GM23338 (cell line): Measurements from ENCODE around the gene SLC30A7. TPM values are rescaled to one million over a fixed set of nuclear protein-coding genes. Genes with fewer than 3 reads are reported as not detected.

Experiments used
- ATAC-seq: fragments of 200-7000 bp; cut with Tn5 transposase; 3 replicates; pipeline ENCODE4 v1.9.1; 2020
- DNase-seq: peaks from one replicate; pipeline ENCODE4 v3.0.0-alpha.2; 2015; ENCODE audit warnings: low spot score
- H2AFZ ChIP-seq: fragments of 200-600 bp; sonication (generic); 2 replicates; pipeline ENCODE4 v1.8.0; 2016; ENCODE audit warnings: antibody characterized with exemption, mild to moderate bottlenecking, moderate library complexity
- H3F3A ChIP-seq: fragments of 200-600 bp; sonication (generic); replicated peaks from 2 replicates; pipeline ENCODE4 v1.8.0; 2017; ENCODE audit warnings: antibody characterized with exemption, mixed run types, low read depth
- H3K27ac ChIP-seq: fragments of 200-600 bp; sonication (generic); 2 replicates; pipeline ENCODE4 v1.6.1; 2016; ENCODE audit warnings: low read depth
- H3K27me3 ChIP-seq: fragments of 200-600 bp; sonication (generic); 2 replicates; pipeline ENCODE4 v1.8.0; 2016; ENCODE audit warnings: mild to moderate bottlenecking, mixed run types, moderate library complexity; ENCODE audit not compliant: insufficient read depth
- H3K36me3 ChIP-seq: fragments of 200-600 bp; sonication (generic); 2 replicates; pipeline ENCODE4 v1.8.0; 2016; ENCODE audit warnings: mild to moderate bottlenecking; ENCODE audit not compliant: insufficient read depth
- H3K4me1 ChIP-seq: fragments of 200-600 bp; sonication (generic); 2 replicates; pipeline ENCODE4 v1.8.0; 2016; ENCODE audit warnings: mild to moderate bottlenecking, moderate library complexity; ENCODE audit not compliant: insufficient read depth
- H3K4me2 ChIP-seq: fragments of 200-600 bp; sonication (generic); 2 replicates; pipeline ENCODE4 v1.7.1; 2017; ENCODE audit warnings: mixed run types
- H3K4me3 ChIP-seq: fragments of 200-600 bp; sonication (generic); 2 replicates; pipeline ENCODE4 v1.6.1; 2016; ENCODE audit warnings: mixed run types
- H3K79me2 ChIP-seq: fragments of 200-600 bp; sonication (generic); replicated peaks from 2 replicates; pipeline ENCODE4 v1.8.0; 2017; ENCODE audit warnings: mild to moderate bottlenecking; ENCODE audit not compliant: insufficient read depth
- H3K9me2 ChIP-seq: fragments of 200-600 bp; sonication (generic); 2 replicates; pipeline ENCODE4 v1.8.0; 2017; ENCODE audit not compliant: insufficient read depth
- H4K20me1 ChIP-seq: fragments of 200-600 bp; sonication (generic); replicated peaks from 2 replicates; pipeline ENCODE4 v1.8.0; 2017; ENCODE audit warnings: mild to moderate bottlenecking; ENCODE audit not compliant: insufficient read depth
- H3K27ac Mint-ChIP-seq: 2 replicates; pipeline ENCODE4 v1.8.0; 2020; ENCODE audit warnings: inconsistent platforms, mild to moderate bottlenecking, moderate library complexity, mixed read lengths
- H3K27me3 Mint-ChIP-seq: 3 replicates; pipeline ENCODE4 v1.8.0; 2022; ENCODE audit warnings: low read depth, mild to moderate bottlenecking, moderate library complexity, mixed read lengths, inconsistent platforms; ENCODE audit not compliant: insufficient read depth, poor library complexity
- H3K36me3 Mint-ChIP-seq: 3 replicates; pipeline ENCODE4 v1.8.0; 2021; ENCODE audit warnings: low read depth, mild to moderate bottlenecking, inconsistent platforms, moderate library complexity, mixed read lengths
- H3K4me1 Mint-ChIP-seq: 3 replicates; pipeline ENCODE4 v1.8.0; 2020; ENCODE audit warnings: mild to moderate bottlenecking, inconsistent platforms, mixed read lengths
- H3K4me3 Mint-ChIP-seq: 3 replicates; pipeline ENCODE4 v1.8.0; 2021; ENCODE audit warnings: moderate library complexity, mild to moderate bottlenecking, inconsistent platforms, mixed read lengths
- H3K9me3 Mint-ChIP-seq: 3 replicates; pipeline ENCODE4 v1.8.0; 2020; ENCODE audit warnings: moderate library complexity, mild to moderate bottlenecking, inconsistent platforms, mixed read lengths
- EZH2 ChIP-seq: fragments of 200-600 bp; sonication (generic); IDR thresholded peaks from one replicate; pipeline ENCODE4 v1.8.0; 2017; ENCODE audit warnings: antibody characterized with exemption, mild to moderate bottlenecking, low read depth; ENCODE audit not compliant: unreplicated experiment
- JUNB ChIP-seq: IDR thresholded peaks from one replicate; pipeline ENCODE4 v1.6.1; 2016; ENCODE audit warnings: antibody characterized with exemption; ENCODE audit not compliant: unreplicated experiment
- NANOG ChIP-seq: IDR thresholded peaks from 2 replicates; pipeline ENCODE4 v1.6.1; 2016; ENCODE audit warnings: antibody characterized with exemption, borderline replicate concordance
- STAT1 ChIP-seq: IDR thresholded peaks from one replicate; pipeline ENCODE4 v1.6.1; 2016; ENCODE audit warnings: antibody characterized with exemption; ENCODE audit not compliant: unreplicated experiment
- ZNF114 ChIP-seq: fragments of 250-450 bp; sonication (Bioruptor Pico); IDR thresholded peaks from 2 replicates; pipeline ENCODE4 v1.5.0; 2020; ENCODE audit warnings: mild to moderate bottlenecking, moderate library complexity
- ZNF331 ChIP-seq: fragments of 250-450 bp; sonication (Bioruptor Pico); IDR thresholded peaks from 2 replicates; pipeline ENCODE4 v1.5.0; 2020; ENCODE audit warnings: low read depth, mild to moderate bottlenecking, moderate library complexity
- polyA plus RNA-seq: library from polyadenylated mRNA; unstranded; fragments of >200 nt; fragmentation: Nextera tagmentation; extraction: Ambion mirVana; gene quantifications from 2 replicates; pipeline ENCODE4 v1.2.1, GENCODE V29; 2016
- total RNA-seq: library from RNA; depleted of rRNA; stranded (reverse); fragments of >200 nt; shearing (Covaris generic); gene quantifications from 2 replicates; pipeline ENCODE4 v1.2.3, GENCODE V29; 2014
- TF ChIP-seq, protein P1 (sequence below), 2 experiments: fragments of 200-600 bp in 1 of 2; sonication (generic) in 1 of 2; conservative IDR thresholded peaks; 2 replicates each; pipeline versions ENCODE4 v1.5.1 to v1.6.1; 2016 to 2017; ENCODE audit warnings: antibody characterized with exemption in 2 of 2, low read depth in 2 of 2, mild to moderate bottlenecking in 2 of 2, moderate library complexity in 1 of 2
- TF ChIP-seq, protein P2 (sequence below): fragments of 250-450 bp; sonication (Bioruptor Pico); IDR thresholded peaks from 2 replicates; pipeline ENCODE4 v1.5.0; 2020; ENCODE audit warnings: mild to moderate bottlenecking, moderate library complexity
- TF ChIP-seq, protein P3 (sequence below): IDR thresholded peaks from one replicate; pipeline ENCODE4 v1.6.1; 2018; ENCODE audit warnings: antibody characterized with exemption; ENCODE audit not compliant: unreplicated experiment
- TF ChIP-seq, protein P4 (sequence below): IDR thresholded peaks from 2 replicates; pipeline ENCODE4 v1.6.1; 2016; ENCODE audit warnings: antibody characterized with exemption

Gene SLC30A7
- total and polyA plus RNA-seq, 2 experiments from 2014 or later = 9.8 to 25.1 TPM

GRCh38 chr1:101026430-101026788 lies 130.5 kb downstream of the SLC30A7 start:
- peak overlapping the region; percentile 85 for H3K4me2 ChIP-seq
- H3K9me2 ChIP-seq = no peaks in the 10 kb centered on the region
- H2AFZ ChIP-seq = peak overlapping the region; percentile 94
- no peak for ATAC-seq
- no peaks in the 10 kb centered on the region for H3K36me3 ChIP-seq
- H3K4me3 Mint-ChIP-seq = peak overlapping the region; percentile 98
- TF ChIP-seq, protein P1, sequence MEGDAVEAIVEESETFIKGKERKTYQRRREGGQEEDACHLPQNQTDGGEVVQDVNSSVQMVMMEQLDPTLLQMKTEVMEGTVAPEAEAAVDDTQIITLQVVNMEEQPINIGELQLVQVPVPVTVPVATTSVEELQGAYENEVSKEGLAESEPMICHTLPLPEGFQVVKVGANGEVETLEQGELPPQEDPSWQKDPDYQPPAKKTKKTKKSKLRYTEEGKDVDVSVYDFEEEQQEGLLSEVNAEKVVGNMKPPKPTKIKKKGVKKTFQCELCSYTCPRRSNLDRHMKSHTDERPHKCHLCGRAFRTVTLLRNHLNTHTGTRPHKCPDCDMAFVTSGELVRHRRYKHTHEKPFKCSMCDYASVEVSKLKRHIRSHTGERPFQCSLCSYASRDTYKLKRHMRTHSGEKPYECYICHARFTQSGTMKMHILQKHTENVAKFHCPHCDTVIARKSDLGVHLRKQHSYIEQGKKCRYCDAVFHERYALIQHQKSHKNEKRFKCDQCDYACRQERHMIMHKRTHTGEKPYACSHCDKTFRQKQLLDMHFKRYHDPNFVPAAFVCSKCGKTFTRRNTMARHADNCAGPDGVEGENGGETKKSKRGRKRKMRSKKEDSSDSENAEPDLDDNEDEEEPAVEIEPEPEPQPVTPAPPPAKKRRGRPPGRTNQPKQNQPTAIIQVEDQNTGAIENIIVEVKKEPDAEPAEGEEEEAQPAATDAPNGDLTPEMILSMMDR (conservative IDR thresholded peaks at IDR 0.05; ENCODE audit: low read depth in 2 of 2) = no peak
- TF ChIP-seq EZH2 (no peak), JUNB (no peak), STAT1 (no peak), ZNF331 (CRISPR knock-in tag) (no peak), NANOG (no peak), ZNF114 (no peak)
- TF ChIP-seq, protein P2, sequence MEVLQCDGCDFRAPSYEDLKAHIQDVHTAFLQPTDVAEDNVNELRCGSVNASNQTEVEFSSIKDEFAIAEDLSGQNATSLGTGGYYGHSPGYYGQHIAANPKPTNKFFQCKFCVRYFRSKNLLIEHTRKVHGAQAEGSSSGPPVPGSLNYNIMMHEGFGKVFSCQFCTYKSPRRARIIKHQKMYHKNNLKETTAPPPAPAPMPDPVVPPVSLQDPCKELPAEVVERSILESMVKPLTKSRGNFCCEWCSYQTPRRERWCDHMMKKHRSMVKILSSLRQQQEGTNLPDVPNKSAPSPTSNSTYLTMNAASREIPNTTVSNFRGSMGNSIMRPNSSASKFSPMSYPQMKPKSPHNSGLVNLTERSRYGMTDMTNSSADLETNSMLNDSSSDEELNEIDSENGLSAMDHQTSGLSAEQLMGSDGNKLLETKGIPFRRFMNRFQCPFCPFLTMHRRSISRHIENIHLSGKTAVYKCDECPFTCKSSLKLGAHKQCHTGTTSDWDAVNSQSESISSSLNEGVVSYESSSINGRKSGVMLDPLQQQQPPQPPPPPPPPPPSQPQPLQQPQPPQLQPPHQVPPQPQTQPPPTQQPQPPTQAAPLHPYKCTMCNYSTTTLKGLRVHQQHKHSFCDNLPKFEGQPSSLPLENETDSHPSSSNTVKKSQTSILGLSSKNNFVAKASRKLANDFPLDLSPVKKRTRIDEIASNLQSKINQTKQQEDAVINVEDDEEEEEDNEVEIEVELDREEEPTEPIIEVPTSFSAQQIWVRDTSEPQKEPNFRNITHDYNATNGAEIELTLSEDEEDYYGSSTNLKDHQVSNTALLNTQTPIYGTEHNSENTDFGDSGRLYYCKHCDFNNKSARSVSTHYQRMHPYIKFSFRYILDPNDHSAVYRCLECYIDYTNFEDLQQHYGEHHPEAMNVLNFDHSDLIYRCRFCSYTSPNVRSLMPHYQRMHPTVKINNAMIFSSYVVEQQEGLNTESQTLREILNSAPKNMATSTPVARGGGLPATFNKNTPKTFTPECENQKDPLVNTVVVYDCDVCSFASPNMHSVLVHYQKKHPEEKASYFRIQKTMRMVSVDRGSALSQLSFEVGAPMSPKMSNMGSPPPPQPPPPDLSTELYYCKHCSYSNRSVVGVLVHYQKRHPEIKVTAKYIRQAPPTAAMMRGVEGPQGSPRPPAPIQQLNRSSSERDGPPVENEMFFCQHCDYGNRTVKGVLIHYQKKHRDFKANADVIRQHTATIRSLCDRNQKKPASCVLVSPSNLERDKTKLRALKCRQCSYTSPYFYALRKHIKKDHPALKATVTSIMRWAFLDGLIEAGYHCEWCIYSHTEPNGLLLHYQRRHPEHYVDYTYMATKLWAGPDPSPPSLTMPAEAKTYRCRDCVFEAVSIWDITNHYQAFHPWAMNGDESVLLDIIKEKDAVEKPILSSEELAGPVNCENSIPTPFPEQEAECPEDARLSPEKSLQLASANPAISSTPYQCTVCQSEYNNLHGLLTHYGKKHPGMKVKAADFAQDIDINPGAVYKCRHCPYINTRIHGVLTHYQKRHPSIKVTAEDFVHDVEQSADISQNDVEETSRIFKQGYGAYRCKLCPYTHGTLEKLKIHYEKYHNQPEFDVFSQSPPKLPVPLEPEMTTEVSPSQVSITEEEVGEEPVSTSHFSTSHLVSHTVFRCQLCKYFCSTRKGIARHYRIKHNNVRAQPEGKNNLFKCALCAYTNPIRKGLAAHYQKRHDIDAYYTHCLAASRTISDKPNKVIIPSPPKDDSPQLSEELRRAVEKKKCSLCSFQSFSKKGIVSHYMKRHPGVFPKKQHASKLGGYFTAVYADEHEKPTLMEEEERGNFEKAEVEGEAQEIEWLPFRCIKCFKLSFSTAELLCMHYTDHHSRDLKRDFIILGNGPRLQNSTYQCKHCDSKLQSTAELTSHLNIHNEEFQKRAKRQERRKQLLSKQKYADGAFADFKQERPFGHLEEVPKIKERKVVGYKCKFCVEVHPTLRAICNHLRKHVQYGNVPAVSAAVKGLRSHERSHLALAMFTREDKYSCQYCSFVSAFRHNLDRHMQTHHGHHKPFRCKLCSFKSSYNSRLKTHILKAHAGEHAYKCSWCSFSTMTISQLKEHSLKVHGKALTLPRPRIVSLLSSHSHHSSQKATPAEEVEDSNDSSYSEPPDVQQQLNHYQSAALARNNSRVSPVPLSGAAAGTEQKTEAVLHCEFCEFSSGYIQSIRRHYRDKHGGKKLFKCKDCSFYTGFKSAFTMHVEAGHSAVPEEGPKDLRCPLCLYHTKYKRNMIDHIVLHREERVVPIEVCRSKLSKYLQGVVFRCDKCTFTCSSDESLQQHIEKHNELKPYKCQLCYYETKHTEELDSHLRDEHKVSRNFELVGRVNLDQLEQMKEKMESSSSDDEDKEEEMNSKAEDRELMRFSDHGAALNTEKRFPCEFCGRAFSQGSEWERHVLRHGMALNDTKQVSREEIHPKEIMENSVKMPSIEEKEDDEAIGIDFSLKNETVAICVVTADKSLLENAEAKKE (CRISPR knock-in tag) = no peak
- TF ChIP-seq, protein P3, sequence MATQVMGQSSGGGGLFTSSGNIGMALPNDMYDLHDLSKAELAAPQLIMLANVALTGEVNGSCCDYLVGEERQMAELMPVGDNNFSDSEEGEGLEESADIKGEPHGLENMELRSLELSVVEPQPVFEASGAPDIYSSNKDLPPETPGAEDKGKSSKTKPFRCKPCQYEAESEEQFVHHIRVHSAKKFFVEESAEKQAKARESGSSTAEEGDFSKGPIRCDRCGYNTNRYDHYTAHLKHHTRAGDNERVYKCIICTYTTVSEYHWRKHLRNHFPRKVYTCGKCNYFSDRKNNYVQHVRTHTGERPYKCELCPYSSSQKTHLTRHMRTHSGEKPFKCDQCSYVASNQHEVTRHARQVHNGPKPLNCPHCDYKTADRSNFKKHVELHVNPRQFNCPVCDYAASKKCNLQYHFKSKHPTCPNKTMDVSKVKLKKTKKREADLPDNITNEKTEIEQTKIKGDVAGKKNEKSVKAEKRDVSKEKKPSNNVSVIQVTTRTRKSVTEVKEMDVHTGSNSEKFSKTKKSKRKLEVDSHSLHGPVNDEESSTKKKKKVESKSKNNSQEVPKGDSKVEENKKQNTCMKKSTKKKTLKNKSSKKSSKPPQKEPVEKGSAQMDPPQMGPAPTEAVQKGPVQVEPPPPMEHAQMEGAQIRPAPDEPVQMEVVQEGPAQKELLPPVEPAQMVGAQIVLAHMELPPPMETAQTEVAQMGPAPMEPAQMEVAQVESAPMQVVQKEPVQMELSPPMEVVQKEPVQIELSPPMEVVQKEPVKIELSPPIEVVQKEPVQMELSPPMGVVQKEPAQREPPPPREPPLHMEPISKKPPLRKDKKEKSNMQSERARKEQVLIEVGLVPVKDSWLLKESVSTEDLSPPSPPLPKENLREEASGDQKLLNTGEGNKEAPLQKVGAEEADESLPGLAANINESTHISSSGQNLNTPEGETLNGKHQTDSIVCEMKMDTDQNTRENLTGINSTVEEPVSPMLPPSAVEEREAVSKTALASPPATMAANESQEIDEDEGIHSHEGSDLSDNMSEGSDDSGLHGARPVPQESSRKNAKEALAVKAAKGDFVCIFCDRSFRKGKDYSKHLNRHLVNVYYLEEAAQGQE = no peak
- TF ChIP-seq, protein P4, sequence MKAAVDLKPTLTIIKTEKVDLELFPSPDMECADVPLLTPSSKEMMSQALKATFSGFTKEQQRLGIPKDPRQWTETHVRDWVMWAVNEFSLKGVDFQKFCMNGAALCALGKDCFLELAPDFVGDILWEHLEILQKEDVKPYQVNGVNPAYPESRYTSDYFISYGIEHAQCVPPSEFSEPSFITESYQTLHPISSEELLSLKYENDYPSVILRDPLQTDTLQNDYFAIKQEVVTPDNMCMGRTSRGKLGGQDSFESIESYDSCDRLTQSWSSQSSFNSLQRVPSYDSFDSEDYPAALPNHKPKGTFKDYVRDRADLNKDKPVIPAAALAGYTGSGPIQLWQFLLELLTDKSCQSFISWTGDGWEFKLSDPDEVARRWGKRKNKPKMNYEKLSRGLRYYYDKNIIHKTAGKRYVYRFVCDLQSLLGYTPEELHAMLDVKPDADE = no peak
- H4K20me1 ChIP-seq = no peaks in the 10 kb centered on the region
- H3K27ac Mint-ChIP-seq = peak overlapping the region; percentile 96
- no peak for DNase-seq
- H3K79me2 ChIP-seq = peaks cover 65% of the 10 kb centered on the region
- H3K27me3 ChIP-seq = no peaks in the 10 kb centered on the region
- H3K4me1 ChIP-seq = peaks cover 25% of the 10 kb centered on the region
- H3K27me3 Mint-ChIP-seq = no peaks in the 10 kb centered on the region
- H3F3A ChIP-seq = no peaks in the 10 kb centered on the region
- peaks cover 30% of the 10 kb centered on the region for H3K4me1 Mint-ChIP-seq
- H3K27ac ChIP-seq = peak overlapping the region; percentile 75; the same call in 1 of the 2 replicates
- H3K9me3 Mint-ChIP-seq = no peaks in the 10 kb centered on the region
- peak overlapping the region; percentile 80 for H3K4me3 ChIP-seq
- peaks cover 17% of the 10 kb centered on the region for H3K36me3 Mint-ChIP-seq
